Loucy (cell line): Measurements from ENCODE around the gene FSTL3.

ENCODE experiments used
- EZH2phosphoT487 ChIP-seq: fragments of 200-600 bp; IDR thresholded peaks from 2 replicates; pipeline ENCODE4 v1.6.1; 2018; ENCODE audit warnings: antibody characterized with exemption, mild to moderate bottlenecking, moderate library complexity, borderline replicate concordance
- TF ChIP-seq, protein P1 (sequence below): fragments of 200-600 bp; sonication (generic); conservative IDR thresholded peaks from 2 replicates; pipeline ENCODE4 v1.5.1; 2014; ENCODE audit warnings: mild to moderate bottlenecking, antibody characterized with exemption, low read length

DNA sequence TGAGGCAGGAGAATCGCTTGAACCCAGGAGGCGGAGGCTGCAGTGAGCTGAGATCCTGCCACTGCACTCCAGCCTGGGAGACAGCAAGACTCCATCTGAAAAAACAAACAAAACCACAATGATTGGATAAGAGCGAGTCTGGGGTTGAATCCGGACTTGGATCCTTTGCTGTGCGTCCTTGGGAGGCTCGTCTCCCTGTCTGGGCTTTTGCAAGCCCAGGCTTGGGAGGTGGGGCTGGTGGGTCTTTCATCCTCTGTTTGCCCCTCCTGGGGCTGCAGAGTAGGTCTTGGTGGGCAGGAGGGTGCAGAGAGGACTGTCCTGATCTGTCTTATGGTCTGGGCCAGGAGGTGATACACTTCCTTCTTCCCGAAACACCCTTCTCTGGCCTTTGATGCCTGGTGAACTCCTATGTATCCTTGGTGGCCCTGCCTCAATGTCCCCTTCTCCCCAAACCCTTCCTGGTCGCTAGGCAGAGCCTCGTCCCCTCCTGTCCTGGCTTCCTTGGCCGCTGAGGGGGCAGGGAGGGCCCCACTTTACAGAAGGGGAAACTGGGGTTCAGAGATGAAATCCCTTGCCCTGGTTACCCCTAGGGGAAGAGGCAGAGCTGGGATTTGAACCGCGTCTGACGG lies 49.4 kb downstream of the FSTL3 start:
- TF ChIP-seq, protein P1, sequence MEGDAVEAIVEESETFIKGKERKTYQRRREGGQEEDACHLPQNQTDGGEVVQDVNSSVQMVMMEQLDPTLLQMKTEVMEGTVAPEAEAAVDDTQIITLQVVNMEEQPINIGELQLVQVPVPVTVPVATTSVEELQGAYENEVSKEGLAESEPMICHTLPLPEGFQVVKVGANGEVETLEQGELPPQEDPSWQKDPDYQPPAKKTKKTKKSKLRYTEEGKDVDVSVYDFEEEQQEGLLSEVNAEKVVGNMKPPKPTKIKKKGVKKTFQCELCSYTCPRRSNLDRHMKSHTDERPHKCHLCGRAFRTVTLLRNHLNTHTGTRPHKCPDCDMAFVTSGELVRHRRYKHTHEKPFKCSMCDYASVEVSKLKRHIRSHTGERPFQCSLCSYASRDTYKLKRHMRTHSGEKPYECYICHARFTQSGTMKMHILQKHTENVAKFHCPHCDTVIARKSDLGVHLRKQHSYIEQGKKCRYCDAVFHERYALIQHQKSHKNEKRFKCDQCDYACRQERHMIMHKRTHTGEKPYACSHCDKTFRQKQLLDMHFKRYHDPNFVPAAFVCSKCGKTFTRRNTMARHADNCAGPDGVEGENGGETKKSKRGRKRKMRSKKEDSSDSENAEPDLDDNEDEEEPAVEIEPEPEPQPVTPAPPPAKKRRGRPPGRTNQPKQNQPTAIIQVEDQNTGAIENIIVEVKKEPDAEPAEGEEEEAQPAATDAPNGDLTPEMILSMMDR: no peak
- no peak for TF ChIP-seq EZH2phosphoT487
